GM20000 (cell line): ENCODE data around the gene BSN.

Experiments used
- DNase-seq: peaks from one replicate; pipeline ENCODE4 v3.0.0; 2012; ENCODE audit warnings: low spot score
- TF ChIP-seq, protein P1 (sequence below): IDR thresholded peaks from 2 replicates; pipeline ENCODE4 v1.5.1; 2012; ENCODE audit warnings: mild to moderate bottlenecking, control low read depth; ENCODE audit errors: extremely low read depth, missing control alignments

The BSN gene

DNA sequence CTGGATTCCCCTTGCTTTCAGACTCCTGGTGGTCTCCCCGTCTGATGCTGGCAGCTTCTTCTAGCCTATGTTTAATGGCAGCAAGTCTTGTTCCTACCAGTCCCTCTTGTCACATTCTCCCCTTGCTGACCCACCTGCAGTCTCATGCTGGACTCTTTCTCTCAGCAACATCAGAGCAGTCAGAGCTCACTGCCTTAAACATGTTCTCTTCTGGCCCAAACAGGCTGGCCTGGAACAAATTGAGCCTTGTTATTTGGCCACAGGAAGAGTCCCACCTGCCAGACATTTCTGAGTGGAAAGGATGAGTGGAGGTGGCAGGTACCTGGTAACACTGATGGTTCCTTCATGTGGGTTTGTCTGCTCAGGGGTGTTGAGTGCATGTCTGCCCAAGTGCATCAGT, 60.7 kb downstream of the BSN start:
- DNase-seq: no peak
- TF ChIP-seq, protein P1, sequence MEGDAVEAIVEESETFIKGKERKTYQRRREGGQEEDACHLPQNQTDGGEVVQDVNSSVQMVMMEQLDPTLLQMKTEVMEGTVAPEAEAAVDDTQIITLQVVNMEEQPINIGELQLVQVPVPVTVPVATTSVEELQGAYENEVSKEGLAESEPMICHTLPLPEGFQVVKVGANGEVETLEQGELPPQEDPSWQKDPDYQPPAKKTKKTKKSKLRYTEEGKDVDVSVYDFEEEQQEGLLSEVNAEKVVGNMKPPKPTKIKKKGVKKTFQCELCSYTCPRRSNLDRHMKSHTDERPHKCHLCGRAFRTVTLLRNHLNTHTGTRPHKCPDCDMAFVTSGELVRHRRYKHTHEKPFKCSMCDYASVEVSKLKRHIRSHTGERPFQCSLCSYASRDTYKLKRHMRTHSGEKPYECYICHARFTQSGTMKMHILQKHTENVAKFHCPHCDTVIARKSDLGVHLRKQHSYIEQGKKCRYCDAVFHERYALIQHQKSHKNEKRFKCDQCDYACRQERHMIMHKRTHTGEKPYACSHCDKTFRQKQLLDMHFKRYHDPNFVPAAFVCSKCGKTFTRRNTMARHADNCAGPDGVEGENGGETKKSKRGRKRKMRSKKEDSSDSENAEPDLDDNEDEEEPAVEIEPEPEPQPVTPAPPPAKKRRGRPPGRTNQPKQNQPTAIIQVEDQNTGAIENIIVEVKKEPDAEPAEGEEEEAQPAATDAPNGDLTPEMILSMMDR: no peak

DNA sequence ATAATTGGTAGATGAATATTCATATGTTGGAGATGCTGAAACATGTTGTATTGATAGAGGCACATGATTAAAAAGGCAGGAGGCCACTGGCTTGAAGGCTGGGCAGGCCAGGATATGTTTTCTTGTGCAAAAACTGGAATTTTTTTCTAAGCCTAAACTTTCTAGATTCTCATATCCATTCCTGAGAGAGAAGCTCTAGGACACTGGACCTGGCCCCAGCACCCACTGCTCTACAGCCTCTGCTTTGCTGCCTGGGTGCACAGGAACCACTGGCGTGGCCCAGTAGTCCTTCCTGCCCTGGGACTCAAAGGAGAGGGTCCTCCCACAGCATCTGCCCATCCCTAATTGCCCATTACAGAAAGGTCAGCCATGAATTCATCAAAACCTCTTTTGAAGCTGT, 61.8 kb downstream of the BSN start:
- no peak for DNase-seq
- TF ChIP-seq, protein P1: no peak

DNA sequence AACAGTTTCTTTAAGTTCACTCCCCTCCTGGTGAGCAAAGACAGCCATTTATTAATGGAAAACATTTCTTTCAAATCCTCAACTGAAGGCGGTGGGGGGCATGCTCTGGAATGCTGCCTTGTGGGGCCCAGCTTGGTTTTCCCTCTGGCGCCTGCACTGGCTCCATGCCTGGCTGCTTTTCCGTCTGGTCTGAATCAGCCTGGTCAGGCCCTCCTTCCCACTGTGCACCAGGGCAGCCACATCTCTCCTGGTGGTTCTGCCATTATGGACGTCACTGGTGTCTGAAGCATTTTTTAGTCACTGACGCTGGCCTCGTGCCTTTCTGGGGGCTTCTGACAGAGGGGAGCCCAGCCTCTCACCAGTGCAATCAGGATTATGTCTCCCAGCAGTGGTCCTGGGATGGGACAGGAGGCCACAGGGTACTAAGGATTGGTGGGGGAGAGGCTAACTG, 62.2 kb downstream of the BSN start:
- no peak for DNase-seq
- TF ChIP-seq, protein P1: no peak

GRCh38 chr3:49617390-49618013, 63.2 kb downstream of the BSN start:
- TF ChIP-seq, protein P1: no peak
- no peak for DNase-seq

DNA sequence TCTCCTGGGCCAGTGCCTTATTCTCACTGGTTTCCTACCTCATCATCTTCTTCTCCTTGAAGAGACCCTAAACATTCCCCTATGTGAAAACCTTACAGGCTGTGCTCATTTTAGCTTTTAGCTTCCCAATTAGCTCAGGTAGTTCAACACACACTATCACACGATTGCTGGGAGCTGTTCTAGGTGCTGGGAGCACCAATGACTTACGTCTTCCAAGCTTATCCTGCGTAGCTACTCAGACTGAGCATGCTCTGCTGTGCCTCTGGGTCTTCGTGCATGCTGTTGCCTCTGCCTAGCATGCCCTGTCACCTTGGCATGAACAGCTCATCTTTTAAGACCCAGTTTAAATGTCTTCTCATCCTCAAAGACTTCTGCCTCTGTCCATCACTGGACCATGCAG, 64.1 kb downstream of the BSN start:
- DNase-seq: no peak
- TF ChIP-seq, protein P1: no peak

DNA sequence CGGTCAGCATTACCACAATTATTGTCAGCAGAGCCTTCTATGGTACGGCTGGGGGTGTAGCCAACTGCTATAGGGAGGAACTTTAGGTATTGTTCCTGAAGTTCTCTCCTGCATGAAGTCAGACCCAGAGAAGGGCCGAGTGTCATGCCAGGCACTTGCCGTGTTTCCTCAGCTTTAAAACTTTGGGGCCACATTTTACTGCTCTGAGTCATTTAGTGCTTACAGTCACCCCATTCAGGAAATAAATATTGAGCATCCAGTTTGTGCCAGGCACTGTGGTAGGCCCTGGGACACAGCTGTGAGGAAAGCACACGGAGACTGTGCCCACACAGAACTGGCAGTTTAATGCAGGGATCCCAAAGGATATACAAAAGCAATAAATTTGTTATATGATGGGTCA, 65.4 kb downstream of the BSN start:
- TF ChIP-seq, protein P1: no peak
- DNase-seq: no peak

GRCh38 chr3:49620728-49621127, 66.5 kb downstream of the BSN start:
- TF ChIP-seq, protein P1: no peak
- DNase-seq: no peak
